HEK293 (cell line): Measurements from ENCODE around the gene CSTF1.

ENCODE experiments used
- TCF7L2 ChIP-seq: IDR thresholded peaks from 2 replicates; pipeline ENCODE4 v1.6.1; 2011; ENCODE audit warnings: low read depth, mild to moderate bottlenecking, inconsistent platforms, low read length, moderate library complexity, borderline replicate concordance
- ZNF114 ChIP-seq: fragments of 450-650 bp; formaldehyde crosslinking; IDR thresholded peaks from 2 replicates; pipeline ENCODE4 v1.5.0; 2017; ENCODE audit warnings: missing biosample characterization, missing genetic modification characterization
- ZNF174 ChIP-seq: fragments of 450-650 bp; formaldehyde crosslinking; IDR thresholded peaks from 2 replicates; pipeline ENCODE4 v1.5.0; 2017; ENCODE audit warnings: missing biosample characterization, mild to moderate bottlenecking, missing genetic modification characterization
- ZNF777 ChIP-seq: fragments of 450-650 bp; formaldehyde crosslinking; IDR thresholded peaks from 2 replicates; pipeline ENCODE4 v1.5.1; 2017; ENCODE audit warnings: missing biosample characterization, missing genetic modification characterization, borderline replicate concordance
- TF ChIP-seq, protein P1 (sequence below): fragments of 450-650 bp; formaldehyde crosslinking; IDR thresholded peaks from 2 replicates; pipeline ENCODE4 v1.5.1; 2016; ENCODE audit warnings: missing biosample characterization, missing genetic modification characterization
- TF ChIP-seq, protein P2 (sequence below): fragments of 450-650 bp; formaldehyde crosslinking; IDR thresholded peaks from 2 replicates; pipeline ENCODE4 v1.5.1; 2016; ENCODE audit warnings: missing biosample characterization, missing genetic modification characterization, borderline replicate concordance
- TF ChIP-seq, protein P3 (sequence below): fragments of 450-650 bp; formaldehyde crosslinking; IDR thresholded peaks from 2 replicates; pipeline ENCODE4 v1.5.1; 2017; ENCODE audit warnings: missing biosample characterization, missing genetic modification characterization
- TF ChIP-seq, protein P4 (sequence below): fragments of 450-650 bp; formaldehyde crosslinking; IDR thresholded peaks from 2 replicates; pipeline ENCODE4 v1.5.1; 2016; ENCODE audit warnings: missing biosample characterization, missing genetic modification characterization

DNA sequence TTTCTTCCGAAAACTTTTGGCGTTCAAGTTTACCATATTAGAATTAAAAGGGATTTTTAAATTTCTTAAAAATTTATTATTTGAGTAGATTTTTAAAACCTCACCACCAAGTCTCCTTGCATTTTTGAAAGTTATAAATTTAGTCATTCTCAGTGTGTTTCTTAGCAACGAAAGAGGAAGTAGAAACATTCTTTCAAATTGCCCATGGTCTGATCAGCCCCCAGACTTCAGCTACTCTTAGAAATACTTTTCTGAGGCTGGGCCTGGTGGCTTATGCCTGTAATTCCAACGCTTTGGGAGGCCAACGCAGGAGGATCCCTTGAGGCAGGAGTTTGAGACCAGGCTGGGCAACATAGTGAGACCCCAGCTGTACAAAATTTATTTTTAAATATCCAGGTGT is 60.9 kb downstream of the CSTF1 start:
- TF ChIP-seq, protein P1, sequence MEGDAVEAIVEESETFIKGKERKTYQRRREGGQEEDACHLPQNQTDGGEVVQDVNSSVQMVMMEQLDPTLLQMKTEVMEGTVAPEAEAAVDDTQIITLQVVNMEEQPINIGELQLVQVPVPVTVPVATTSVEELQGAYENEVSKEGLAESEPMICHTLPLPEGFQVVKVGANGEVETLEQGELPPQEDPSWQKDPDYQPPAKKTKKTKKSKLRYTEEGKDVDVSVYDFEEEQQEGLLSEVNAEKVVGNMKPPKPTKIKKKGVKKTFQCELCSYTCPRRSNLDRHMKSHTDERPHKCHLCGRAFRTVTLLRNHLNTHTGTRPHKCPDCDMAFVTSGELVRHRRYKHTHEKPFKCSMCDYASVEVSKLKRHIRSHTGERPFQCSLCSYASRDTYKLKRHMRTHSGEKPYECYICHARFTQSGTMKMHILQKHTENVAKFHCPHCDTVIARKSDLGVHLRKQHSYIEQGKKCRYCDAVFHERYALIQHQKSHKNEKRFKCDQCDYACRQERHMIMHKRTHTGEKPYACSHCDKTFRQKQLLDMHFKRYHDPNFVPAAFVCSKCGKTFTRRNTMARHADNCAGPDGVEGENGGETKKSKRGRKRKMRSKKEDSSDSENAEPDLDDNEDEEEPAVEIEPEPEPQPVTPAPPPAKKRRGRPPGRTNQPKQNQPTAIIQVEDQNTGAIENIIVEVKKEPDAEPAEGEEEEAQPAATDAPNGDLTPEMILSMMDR (tag by site-specific recombination), result no peak
- TF ChIP-seq, protein P2, sequence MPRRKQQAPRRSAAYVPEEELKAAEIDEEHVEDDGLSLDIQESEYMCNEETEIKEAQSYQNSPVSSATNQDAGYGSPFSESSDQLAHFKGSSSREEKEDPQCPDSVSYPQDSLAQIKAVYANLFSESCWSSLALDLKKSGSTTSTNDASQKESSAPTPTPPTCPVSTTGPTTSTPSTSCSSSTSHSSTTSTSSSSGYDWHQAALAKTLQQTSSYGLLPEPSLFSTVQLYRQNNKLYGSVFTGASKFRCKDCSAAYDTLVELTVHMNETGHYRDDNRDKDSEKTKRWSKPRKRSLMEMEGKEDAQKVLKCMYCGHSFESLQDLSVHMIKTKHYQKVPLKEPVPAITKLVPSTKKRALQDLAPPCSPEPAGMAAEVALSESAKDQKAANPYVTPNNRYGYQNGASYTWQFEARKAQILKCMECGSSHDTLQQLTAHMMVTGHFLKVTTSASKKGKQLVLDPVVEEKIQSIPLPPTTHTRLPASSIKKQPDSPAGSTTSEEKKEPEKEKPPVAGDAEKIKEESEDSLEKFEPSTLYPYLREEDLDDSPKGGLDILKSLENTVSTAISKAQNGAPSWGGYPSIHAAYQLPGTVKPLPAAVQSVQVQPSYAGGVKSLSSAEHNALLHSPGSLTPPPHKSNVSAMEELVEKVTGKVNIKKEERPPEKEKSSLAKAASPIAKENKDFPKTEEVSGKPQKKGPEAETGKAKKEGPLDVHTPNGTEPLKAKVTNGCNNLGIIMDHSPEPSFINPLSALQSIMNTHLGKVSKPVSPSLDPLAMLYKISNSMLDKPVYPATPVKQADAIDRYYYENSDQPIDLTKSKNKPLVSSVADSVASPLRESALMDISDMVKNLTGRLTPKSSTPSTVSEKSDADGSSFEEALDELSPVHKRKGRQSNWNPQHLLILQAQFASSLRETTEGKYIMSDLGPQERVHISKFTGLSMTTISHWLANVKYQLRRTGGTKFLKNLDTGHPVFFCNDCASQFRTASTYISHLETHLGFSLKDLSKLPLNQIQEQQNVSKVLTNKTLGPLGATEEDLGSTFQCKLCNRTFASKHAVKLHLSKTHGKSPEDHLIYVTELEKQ, result no peak
- TF ChIP-seq TCF7L2 (no peak), ZNF174 (tag by site-specific recombination) (no peak), ZNF777 (tag by site-specific recombination) (no peak), ZNF114 (tag by site-specific recombination) (no peak)
- TF ChIP-seq, protein P3, sequence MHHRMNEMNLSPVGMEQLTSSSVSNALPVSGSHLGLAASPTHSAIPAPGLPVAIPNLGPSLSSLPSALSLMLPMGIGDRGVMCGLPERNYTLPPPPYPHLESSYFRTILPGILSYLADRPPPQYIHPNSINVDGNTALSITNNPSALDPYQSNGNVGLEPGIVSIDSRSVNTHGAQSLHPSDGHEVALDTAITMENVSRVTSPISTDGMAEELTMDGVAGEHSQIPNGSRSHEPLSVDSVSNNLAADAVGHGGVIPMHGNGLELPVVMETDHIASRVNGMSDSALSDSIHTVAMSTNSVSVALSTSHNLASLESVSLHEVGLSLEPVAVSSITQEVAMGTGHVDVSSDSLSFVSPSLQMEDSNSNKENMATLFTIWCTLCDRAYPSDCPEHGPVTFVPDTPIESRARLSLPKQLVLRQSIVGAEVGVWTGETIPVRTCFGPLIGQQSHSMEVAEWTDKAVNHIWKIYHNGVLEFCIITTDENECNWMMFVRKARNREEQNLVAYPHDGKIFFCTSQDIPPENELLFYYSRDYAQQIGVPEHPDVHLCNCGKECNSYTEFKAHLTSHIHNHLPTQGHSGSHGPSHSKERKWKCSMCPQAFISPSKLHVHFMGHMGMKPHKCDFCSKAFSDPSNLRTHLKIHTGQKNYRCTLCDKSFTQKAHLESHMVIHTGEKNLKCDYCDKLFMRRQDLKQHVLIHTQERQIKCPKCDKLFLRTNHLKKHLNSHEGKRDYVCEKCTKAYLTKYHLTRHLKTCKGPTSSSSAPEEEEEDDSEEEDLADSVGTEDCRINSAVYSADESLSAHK (tag by site-specific recombination), result no peak
- TF ChIP-seq, protein P4, sequence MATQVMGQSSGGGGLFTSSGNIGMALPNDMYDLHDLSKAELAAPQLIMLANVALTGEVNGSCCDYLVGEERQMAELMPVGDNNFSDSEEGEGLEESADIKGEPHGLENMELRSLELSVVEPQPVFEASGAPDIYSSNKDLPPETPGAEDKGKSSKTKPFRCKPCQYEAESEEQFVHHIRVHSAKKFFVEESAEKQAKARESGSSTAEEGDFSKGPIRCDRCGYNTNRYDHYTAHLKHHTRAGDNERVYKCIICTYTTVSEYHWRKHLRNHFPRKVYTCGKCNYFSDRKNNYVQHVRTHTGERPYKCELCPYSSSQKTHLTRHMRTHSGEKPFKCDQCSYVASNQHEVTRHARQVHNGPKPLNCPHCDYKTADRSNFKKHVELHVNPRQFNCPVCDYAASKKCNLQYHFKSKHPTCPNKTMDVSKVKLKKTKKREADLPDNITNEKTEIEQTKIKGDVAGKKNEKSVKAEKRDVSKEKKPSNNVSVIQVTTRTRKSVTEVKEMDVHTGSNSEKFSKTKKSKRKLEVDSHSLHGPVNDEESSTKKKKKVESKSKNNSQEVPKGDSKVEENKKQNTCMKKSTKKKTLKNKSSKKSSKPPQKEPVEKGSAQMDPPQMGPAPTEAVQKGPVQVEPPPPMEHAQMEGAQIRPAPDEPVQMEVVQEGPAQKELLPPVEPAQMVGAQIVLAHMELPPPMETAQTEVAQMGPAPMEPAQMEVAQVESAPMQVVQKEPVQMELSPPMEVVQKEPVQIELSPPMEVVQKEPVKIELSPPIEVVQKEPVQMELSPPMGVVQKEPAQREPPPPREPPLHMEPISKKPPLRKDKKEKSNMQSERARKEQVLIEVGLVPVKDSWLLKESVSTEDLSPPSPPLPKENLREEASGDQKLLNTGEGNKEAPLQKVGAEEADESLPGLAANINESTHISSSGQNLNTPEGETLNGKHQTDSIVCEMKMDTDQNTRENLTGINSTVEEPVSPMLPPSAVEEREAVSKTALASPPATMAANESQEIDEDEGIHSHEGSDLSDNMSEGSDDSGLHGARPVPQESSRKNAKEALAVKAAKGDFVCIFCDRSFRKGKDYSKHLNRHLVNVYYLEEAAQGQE (tag by site-specific recombination), result no peak
